ENCODE data around the gene PTEN. TPM values are rescaled to one million over a fixed set of nuclear protein-coding genes. Genes with fewer than 3 reads are reported as not detected.

Gene PTEN
- total and polyA plus RNA-seq, 4 donors: 29.4 to 334 (median 64.1) TPM

DNA sequence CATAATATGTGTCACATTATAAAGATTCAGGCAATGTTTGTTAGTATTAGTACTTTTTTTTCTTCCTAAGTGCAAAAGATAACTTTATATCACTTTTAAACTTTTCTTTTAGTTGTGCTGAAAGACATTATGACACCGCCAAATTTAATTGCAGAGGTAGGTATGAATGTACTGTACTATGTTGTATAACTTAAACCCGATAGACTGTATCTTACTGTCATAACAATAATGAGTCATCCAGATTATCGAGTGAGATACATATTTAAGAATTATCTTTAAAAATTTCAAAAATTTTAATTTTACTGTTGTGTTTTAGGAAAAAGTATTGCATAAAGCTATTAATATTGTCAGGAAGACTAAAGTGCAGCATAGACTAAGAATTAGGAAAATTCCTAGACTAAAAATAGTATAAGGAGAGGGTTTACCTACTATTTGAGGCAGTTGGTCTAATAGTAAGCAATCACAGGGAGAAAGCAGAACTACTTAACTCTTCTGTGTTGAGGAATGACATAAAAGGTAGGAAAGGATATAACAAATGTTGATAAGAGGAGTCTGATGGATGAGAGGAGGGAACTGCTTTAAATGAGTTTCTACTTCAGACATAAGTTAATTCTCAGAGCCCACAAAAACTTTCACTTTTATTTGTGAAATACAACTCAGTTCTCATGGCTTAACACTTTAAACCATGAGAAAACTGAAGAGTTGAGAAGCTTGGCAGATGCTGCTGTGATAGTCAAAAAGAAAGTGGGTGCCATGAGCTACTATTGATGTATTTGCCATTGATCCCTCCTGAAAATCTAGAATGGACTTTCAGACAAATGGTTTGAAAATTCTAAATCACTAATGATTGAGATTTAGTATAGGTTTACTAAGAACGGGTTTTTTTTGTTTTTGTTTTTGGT, 67.8 kb downstream of the PTEN start:
- no peak overlapping the region for H3K4me3 ChIP-seq
- H3K27ac ChIP-seq (ENCODE audit: low read depth in 1 of 2, low read length in 1 of 2): no peak overlapping the region
- ATAC-seq (ENCODE audit: insufficient read depth, low FRiP score) (no peak), DNase-seq (no peak)
- peaks cover 0 to 13% (median 2%) of the 10 kb centered on the region in 5 donors for H3K4me1 ChIP-seq (ENCODE audit: control insufficient read depth in 5 of 5, insufficient read depth in 5 of 5, low read length in 5 of 5)
- H3K9me3 ChIP-seq (ENCODE audit: control insufficient read depth in 4 of 4, insufficient read depth in 3 of 4, low read length in 3 of 4): no peaks in the 10 kb centered on the region
- no peaks in the 10 kb centered on the region for H3K27me3 ChIP-seq (ENCODE audit: control insufficient read depth in 3 of 3, insufficient read depth in 3 of 3, low read length in 2 of 3)
- H3K9ac ChIP-seq (ENCODE audit: insufficient read depth in 1 of 2, low read length in 2 of 2): no peak overlapping the region
- H3K36me3 ChIP-seq (ENCODE audit: control insufficient read depth in 4 of 4, insufficient read depth in 4 of 4, low read length in 4 of 4): peaks cover 0 to 11% (median 5%) of the 10 kb centered on the region in 4 donors
- WGBS, 2 donors: 84 to 90% methylated on average over 4 of the region's 4 CpGs
- no peak for TF ChIP-seq CTCF (IDR thresholded peaks at IDR 0.05; ENCODE audit: control extremely low read depth, extremely low read depth)

- TF ChIP-seq CTCF (IDR thresholded peaks at IDR 0.05; ENCODE audit: control extremely low read depth, extremely low read depth): no peak
- Histone ChIP-seq H3K4me3 (no peak overlapping the region), H3K27ac (ENCODE audit: low read depth in 1 of 2, low read length in 1 of 2) (no peak overlapping the region), H3K36me3 (ENCODE audit: control insufficient read depth in 4 of 4, insufficient read depth in 4 of 4, low read length in 4 of 4) (peaks cover 0 to 11% (median 9%) of the 10 kb centered on the region in 4 donors), H3K4me1 (ENCODE audit: control insufficient read depth in 5 of 5, insufficient read depth in 5 of 5, low read length in 5 of 5) (peaks cover 0 to 7% (median 2%) of the 10 kb centered on the region in 5 donors), H3K9me3 (ENCODE audit: control insufficient read depth in 4 of 4, insufficient read depth in 3 of 4, low read length in 3 of 4) (no peaks in the 10 kb centered on the region), H3K9ac (ENCODE audit: insufficient read depth in 1 of 2, low read length in 2 of 2) (no peak overlapping the region), H3K27me3 (ENCODE audit: control insufficient read depth in 3 of 3, insufficient read depth in 3 of 3, low read length in 2 of 3) (no peaks in the 10 kb centered on the region)
- DNase-seq (no peak), ATAC-seq (ENCODE audit: insufficient read depth, low FRiP score) (no peak)
Observed at GRCh38 chr10:87931836-87932230, 68.4 kb downstream of the PTEN start.

GRCh38 chr10:87935290-87936141, 72.1 kb downstream of the PTEN start:
- Histone ChIP-seq H3K4me3 (no peak overlapping the region), H3K4me1 (ENCODE audit: control insufficient read depth in 5 of 5, insufficient read depth in 5 of 5, low read length in 5 of 5) (peaks cover 0 to 6% (median 0%) of the 10 kb centered on the region in 5 donors), H3K9me3 (ENCODE audit: control insufficient read depth in 4 of 4, insufficient read depth in 3 of 4, low read length in 3 of 4) (no peaks in the 10 kb centered on the region), H3K9ac (ENCODE audit: insufficient read depth in 1 of 2, low read length in 2 of 2) (no peak overlapping the region), H3K27ac (ENCODE audit: low read depth in 1 of 2, low read length in 1 of 2) (no peak overlapping the region), H3K27me3 (ENCODE audit: control insufficient read depth in 3 of 3, insufficient read depth in 3 of 3, low read length in 2 of 3) (no peaks in the 10 kb centered on the region), H3K36me3 (ENCODE audit: control insufficient read depth in 4 of 4, insufficient read depth in 4 of 4, low read length in 4 of 4) (peaks cover 1 to 11% (median 6%) of the 10 kb centered on the region in 4 donors)
- TF ChIP-seq CTCF (IDR thresholded peaks at IDR 0.05; ENCODE audit: control extremely low read depth, extremely low read depth): no peak
- no peak for ATAC-seq (ENCODE audit: insufficient read depth, low FRiP score)
- WGBS, 2 donors: 53 to 92% methylated on average over 3 of the region's 3 CpGs
- DNase-seq: peak in 1 of 3 donors; percentile 29

All from lung (tissue), 12 donors.